ENCODE data around the gene ANKRD65.
"Not testable (repeated sequence)": the region's sequence is repeated elsewhere in the genome, so short reads cannot be mapped to it uniquely, and the experiment has no call there.

ANKRD65 gene

DNA sequence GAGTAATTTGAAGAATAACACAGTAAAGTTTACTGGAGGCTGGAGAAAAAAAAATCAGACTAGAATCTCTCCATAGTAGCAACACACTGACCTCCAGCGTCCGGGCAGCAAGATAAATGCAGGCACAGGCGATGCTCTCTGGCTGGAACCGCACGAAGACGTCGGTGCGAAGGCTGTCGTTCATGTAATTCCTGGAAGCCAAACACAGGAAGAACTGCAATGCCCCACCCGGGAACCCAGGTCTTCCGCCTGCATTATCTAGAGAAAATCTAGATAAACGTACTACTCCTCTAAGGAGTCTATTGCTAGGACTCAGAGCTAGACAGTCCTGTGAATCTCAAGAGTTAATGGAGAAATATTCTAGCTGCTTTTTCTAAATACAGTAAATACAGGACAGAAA is 30.4 kb downstream of the ANKRD65 start:
- no peak overlapping the region for H3K4me3 ChIP-seq (ENCODE audit: low read depth, low read length)
- no peak for TF ChIP-seq CTCF (IDR thresholded peaks at IDR 0.05; ENCODE audit: insufficient read depth, low read depth, low read length, missing control alignments)
- no peak for DNase-seq (ENCODE audit: low read depth)

GRCh38 chr1:1388078-1388472 is 33.0 kb downstream of the ANKRD65 start:
- no peak for DNase-seq (ENCODE audit: low read depth)
- no peak for TF ChIP-seq CTCF (IDR thresholded peaks at IDR 0.05; ENCODE audit: insufficient read depth, low read depth, low read length, missing control alignments)
- no peak overlapping the region for H3K4me3 ChIP-seq (ENCODE audit: low read depth, low read length)

GRCh38 chr1:1387098-1388077 is 33.7 kb downstream of the ANKRD65 start:
- no peak overlapping the region for H3K4me3 ChIP-seq (ENCODE audit: low read depth, low read length)
- TF ChIP-seq CTCF (IDR thresholded peaks at IDR 0.05; ENCODE audit: insufficient read depth, low read depth, low read length, missing control alignments) = no peak
- DNase-seq (ENCODE audit: low read depth) = no peak

GRCh38 chr1:1385931-1386330 is 35.1 kb downstream of the ANKRD65 start:
- DNase-seq (ENCODE audit: low read depth) = no peak
- H3K4me3 ChIP-seq (ENCODE audit: low read depth, low read length) = no peak overlapping the region
- TF ChIP-seq CTCF (IDR thresholded peaks at IDR 0.05; ENCODE audit: insufficient read depth, low read depth, low read length, missing control alignments) = no peak

- DNase-seq (ENCODE audit: low read depth); H3K4me3 ChIP-seq (ENCODE audit: low read depth, low read length): not testable (repeated sequence)
Observed at GRCh38 chr1:1385339-1385738, 35.7 kb downstream of the ANKRD65 start.

GRCh38 chr1:1381294-1381693 is 39.8 kb downstream of the ANKRD65 start:
- no peak for DNase-seq (ENCODE audit: low read depth)
- H3K4me3 ChIP-seq (ENCODE audit: low read depth, low read length) = no peak overlapping the region
- TF ChIP-seq CTCF (IDR thresholded peaks at IDR 0.05; ENCODE audit: insufficient read depth, low read depth, low read length, missing control alignments) = no peak

DNA sequence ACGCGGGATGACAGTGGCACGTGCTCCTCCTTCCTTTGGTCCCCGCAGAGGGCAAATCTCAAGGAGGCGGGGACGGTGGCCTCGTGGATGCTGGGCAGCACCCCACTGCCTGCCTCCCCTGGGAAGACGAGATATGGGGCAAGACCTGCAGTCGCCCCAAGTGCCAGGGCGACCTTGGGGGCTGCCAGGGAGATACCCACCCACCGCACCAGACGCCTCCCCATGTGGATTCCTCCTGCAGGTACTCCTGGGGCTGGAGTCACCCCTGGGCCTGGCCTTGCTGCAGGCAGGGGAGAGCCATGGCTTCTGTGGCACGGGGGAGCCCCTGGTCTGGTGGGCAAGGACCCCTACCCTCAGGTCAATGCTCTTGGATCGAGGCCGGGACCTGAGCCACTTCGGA is 40.2 kb downstream of the ANKRD65 start:
- no peak overlapping the region for H3K4me3 ChIP-seq (ENCODE audit: low read depth, low read length)
- no peak for DNase-seq (ENCODE audit: low read depth)
- TF ChIP-seq CTCF (IDR thresholded peaks at IDR 0.05; ENCODE audit: insufficient read depth, low read depth, low read length, missing control alignments) = no peak

All from GM12865 (cell line).